ENCODE measurements around the gene GSC. TPM values are rescaled to one million over a fixed set of nuclear protein-coding genes. Genes with fewer than 3 reads are reported as not detected.

The GSC gene
- total and polyA plus RNA-seq, 8 donors = not detected

GRCh38 chr14:94756310-94756882 is 13.5 kb downstream of the GSC start:
- no peak for ATAC-seq
- Histone ChIP-seq H3K4me3 (no peak overlapping the region), H3K4me1 (no peaks in the 10 kb centered on the region), H3K27ac (no peak overlapping the region), H3K9me3 (no peaks in the 10 kb centered on the region), H3K36me3 (no peaks in the 10 kb centered on the region), H3K27me3 (peaks cover 0 to 32% of the 10 kb centered on the region in 2 donors)
- intact Hi-C loops (cut with DNase I) = no loop called here
- no peak for TF ChIP-seq CTCF (IDR thresholded peaks at IDR 0.05)
- no peak for DNase-seq

- DNase-seq = no peak
- intact Hi-C loops (cut with DNase I) = no loop called here
- no peaks in the 10 kb centered on the region for H3K36me3 ChIP-seq
- no peak overlapping the region for H3K4me3 ChIP-seq
- H3K27ac ChIP-seq = no peak overlapping the region
- no peaks in the 10 kb centered on the region for H3K9me3 ChIP-seq
- H3K4me1 ChIP-seq = no peaks in the 10 kb centered on the region
- TF ChIP-seq CTCF (IDR thresholded peaks at IDR 0.05) = no peak
- ATAC-seq = no peak
- H3K27me3 ChIP-seq = peaks cover 0 to 25% of the 10 kb centered on the region in 2 donors
Observed at GRCh38 chr14:94754391-94754942, 15.4 kb downstream of the GSC start.

- H3K4me3 ChIP-seq = no peak overlapping the region
- no peaks in the 10 kb centered on the region for H3K36me3 ChIP-seq
- no peak for TF ChIP-seq CTCF (IDR thresholded peaks at IDR 0.05)
- DNase-seq (no peak), ATAC-seq (no peak)
- H3K27ac ChIP-seq = no peak overlapping the region
- H3K27me3 ChIP-seq = peaks cover 0 to 20% of the 10 kb centered on the region in 2 donors
- H3K4me1 ChIP-seq = no peaks in the 10 kb centered on the region
- H3K9me3 ChIP-seq = no peaks in the 10 kb centered on the region
- intact Hi-C loops (cut with DNase I) = no loop called here
Observed at GRCh38 chr14:94752591-94753436, 17.1 kb downstream of the GSC start.

GRCh38 chr14:94751956-94752355 is 18.0 kb downstream of the GSC start:
- intact Hi-C loops (cut with DNase I) = no loop called here
- DNase-seq (no peak), ATAC-seq (no peak)
- Histone ChIP-seq H3K4me1 (no peaks in the 10 kb centered on the region), H3K27ac (no peak overlapping the region), H3K4me3 (no peak overlapping the region), H3K27me3 (peaks cover 0 to 27% of the 10 kb centered on the region in 2 donors), H3K36me3 (no peaks in the 10 kb centered on the region), H3K9me3 (no peaks in the 10 kb centered on the region)
- no peak for TF ChIP-seq CTCF (IDR thresholded peaks at IDR 0.05)

- H3K4me1 ChIP-seq = no peaks in the 10 kb centered on the region
- H3K4me3 ChIP-seq = no peak overlapping the region
- no peak overlapping the region for H3K27ac ChIP-seq
- TF ChIP-seq CTCF (IDR thresholded peaks at IDR 0.05) = no peak
- intact Hi-C loops (cut with DNase I) = no loop called here
- peaks cover 0 to 26% of the 10 kb centered on the region in 2 donors for H3K27me3 ChIP-seq
- DNase-seq (no peak), ATAC-seq (no peak)
- no peaks in the 10 kb centered on the region for H3K9me3 ChIP-seq
- no peaks in the 10 kb centered on the region for H3K36me3 ChIP-seq
Observed at GRCh38 chr14:94751321-94751720, 18.6 kb downstream of the GSC start.

All from left lung (tissue), 10 donors.